ENCODE data around the gene SLC1A1.
"Not testable (repeated sequence)": the region's sequence is repeated elsewhere in the genome, so short reads cannot be mapped to it uniquely, and the experiment has no call there.

The SLC1A1 gene

GRCh38 chr9:4579001-4579400, 88.7 kb downstream of the SLC1A1 start:
- DNase-seq (ENCODE audit: low read depth): no peak

- DNase-seq (ENCODE audit: low read depth): no peak
Measured at GRCh38 chr9:4581035-4581760, 90.9 kb downstream of the SLC1A1 start.

GRCh38 chr9:4581861-4582565, 91.7 kb downstream of the SLC1A1 start:
- no peak for DNase-seq (ENCODE audit: low read depth)

DNA sequence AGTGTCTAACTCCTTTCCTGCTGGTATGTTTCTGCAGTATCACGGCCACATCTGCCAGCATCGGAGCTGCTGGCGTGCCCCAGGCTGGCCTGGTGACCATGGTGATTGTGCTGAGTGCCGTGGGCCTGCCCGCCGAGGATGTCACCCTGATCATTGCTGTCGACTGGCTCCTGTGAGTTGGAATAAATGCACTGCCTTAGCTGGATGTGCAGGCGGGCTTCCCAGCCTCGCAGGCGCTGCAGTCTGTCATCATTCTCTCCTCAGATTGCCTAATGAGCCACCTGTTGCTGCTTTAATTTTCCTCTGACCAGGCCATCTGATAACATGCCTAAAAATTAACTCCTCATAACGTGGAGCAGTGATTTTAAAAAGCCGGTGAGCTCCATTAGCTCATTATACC, 92.7 kb downstream of the SLC1A1 start:
- DNase-seq (ENCODE audit: low read depth): no peak

GRCh38 chr9:4584636-4585035, 94.4 kb downstream of the SLC1A1 start:
- no peak for DNase-seq (ENCODE audit: low read depth)

- DNase-seq (ENCODE audit: low read depth): no peak
Measured at GRCh38 chr9:4585135-4585534, 94.9 kb downstream of the SLC1A1 start.

- no peak for DNase-seq (ENCODE audit: low read depth)
Measured at GRCh38 chr9:4588721-4589120, 98.5 kb downstream of the SLC1A1 start.

DNA sequence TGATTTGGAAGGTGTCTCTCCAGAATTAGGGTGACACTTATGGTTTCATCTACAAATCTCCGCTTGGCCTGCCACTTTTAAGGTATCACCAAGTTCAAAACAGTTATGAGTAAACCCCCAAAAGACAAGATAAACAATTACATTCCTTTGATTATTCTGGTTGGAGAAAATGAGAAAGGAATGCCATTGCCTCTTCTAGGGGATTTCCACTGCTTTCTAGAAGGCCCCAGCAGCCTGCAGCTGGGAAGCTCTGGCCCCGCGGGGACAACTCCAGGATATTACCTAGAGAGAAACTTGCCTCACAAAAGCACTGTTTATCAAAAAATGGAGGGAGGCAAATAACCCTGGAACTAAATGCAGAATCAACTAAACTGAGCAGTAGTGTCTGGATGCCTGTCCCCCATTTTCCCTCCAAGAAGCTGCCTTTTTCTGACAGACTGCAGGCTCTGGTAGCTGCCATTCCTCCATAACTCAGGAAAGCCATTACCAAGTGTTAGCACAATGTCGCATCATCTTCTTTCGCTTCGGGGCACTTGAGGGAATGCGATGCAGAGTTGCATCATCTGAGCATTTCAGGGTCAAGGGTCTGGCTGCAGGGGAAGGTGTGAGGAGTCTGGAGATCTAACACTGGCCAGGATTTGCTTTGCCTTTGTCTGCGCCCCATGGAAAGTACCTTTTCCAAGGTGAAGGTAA, 100.3 kb downstream of the SLC1A1 start:
- DNase-seq (ENCODE audit: low read depth): no peak

DNA sequence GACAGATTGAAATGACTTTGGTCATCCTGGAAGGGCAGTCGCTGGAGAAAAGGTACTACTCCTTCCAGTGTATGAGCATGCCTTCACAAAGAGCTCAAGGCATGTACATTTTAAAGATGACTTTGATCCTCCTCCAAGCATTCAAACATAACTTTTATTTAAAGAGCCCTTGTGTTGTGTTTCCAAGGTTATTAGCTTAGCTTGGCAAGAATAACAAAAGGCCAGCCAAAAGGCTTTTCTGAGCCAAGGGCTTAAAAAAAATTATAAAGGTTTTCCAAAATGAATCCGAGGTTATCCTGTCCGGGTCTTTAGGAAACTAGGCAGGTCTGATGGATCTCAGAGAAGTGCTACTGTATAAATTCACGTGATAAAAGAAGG, 100.8 kb downstream of the SLC1A1 start:
- no peak for DNase-seq (ENCODE audit: low read depth)

GRCh38 chr9:4592295-4592694, 102.0 kb downstream of the SLC1A1 start:
- DNase-seq (ENCODE audit: low read depth): no peak

DNA sequence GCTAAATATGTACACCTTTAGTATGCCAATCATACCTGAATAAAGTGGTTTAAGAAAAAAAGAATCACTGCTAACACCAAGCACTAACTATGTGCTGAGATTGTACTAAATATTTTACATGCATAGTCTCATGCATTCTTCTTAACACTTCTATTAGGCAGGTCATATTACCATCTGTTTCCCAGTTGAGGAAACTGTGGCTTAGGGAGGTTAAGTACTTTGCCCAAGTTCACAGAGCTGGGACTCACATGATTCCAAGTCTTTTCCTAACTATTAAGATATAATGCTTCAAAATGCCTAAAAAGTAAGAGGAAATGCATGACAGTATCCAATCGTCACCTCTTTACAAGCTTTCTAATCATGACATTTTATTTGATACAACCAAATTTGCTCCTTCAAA, 102.6 kb downstream of the SLC1A1 start:
- DNase-seq (ENCODE audit: low read depth): no peak

GRCh38 chr9:4594545-4594944, 104.3 kb downstream of the SLC1A1 start:
- no peak for DNase-seq (ENCODE audit: low read depth)

GRCh38 chr9:4594994-4595393, 104.7 kb downstream of the SLC1A1 start:
- no peak for DNase-seq (ENCODE audit: low read depth)

DNA sequence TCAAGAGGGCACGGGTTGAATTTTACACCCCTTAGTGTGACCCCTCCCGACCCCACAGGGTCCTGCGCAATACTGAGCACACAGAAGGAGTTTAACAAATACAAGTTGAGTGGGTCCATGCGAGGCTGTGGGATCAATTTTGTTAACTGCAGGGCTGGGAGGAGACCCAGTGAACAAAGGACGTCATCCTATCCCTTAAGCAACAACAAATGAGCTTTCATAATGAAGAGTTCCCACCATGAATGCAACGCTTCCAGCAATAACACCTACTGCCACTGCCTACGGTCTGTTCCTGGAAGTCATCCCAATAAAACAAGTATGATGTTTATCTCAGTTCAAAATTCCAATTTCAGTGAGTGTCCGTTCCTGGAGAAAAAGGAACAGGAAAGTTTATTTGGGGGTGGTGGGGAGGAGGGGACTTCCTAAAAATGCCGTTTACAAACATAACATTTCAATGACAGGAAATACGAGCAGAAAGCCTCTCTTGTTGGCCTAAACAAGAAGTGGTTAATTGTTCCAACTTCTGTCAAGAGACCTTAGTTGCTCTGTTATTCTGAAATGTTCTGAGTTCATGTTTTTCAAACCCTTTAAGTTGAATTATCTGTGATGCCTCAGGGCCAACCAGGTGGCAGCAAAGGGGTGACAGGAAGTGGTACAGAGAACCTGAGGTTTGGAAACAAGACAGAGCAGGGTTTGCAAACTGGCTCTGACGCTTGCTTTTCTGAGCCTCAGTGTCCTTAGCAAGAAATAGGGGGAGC, 106.1 kb downstream of the SLC1A1 start:
- DNase-seq (ENCODE audit: low read depth): no peak

DNA sequence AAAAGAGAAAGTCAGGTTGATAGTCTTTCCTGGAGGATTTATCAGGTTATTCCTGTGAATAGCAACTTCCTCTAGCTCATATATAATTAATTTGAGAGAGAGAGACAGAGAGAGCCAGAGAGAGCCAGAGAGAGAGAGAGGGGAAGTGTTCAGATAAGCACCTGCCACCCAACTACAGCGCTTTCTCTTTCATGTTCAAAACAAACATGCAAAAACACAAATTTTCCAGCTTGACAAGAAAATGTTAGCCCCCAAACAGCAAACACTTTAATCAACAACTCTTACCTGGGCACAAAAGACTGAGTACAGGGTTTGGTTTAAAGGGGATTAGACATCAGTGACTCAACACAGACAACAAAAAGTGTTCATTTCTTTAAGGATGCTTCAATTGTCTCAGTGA, 110.1 kb downstream of the SLC1A1 start:
- DNase-seq (ENCODE audit: low read depth): no peak

GRCh38 chr9:4603830-4604229, 113.6 kb downstream of the SLC1A1 start:
- DNase-seq (ENCODE audit: low read depth): peak; percentile 25

GRCh38 chr9:4604678-4605095, 114.4 kb downstream of the SLC1A1 start:
- peak; percentile 33 for DNase-seq (ENCODE audit: low read depth)

DNA sequence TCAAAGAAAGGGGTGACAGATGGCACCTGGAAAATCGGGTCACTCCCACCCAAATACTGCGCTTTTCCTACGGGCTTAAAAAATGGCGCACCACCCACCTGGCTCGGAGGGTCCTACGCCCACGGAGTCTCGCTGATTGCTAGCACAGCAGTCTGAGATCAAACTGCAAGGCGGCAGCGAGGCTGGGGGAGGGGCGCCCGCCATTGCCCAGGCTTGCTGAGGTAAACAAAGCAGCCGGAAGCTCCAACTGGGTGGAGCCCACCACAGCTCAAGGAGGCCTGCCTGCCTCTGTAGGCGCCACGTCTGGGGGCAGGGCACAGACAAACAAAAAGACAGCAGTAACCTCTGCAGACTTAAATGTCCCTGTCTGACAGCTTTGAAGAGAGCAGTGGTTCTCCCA, 115.8 kb downstream of the SLC1A1 start:
- not testable (repeated sequence) for DNase-seq (ENCODE audit: low read depth)

- DNase-seq (ENCODE audit: low read depth): no peak
Measured at GRCh38 chr9:4614627-4615026, 124.4 kb downstream of the SLC1A1 start.

DNA sequence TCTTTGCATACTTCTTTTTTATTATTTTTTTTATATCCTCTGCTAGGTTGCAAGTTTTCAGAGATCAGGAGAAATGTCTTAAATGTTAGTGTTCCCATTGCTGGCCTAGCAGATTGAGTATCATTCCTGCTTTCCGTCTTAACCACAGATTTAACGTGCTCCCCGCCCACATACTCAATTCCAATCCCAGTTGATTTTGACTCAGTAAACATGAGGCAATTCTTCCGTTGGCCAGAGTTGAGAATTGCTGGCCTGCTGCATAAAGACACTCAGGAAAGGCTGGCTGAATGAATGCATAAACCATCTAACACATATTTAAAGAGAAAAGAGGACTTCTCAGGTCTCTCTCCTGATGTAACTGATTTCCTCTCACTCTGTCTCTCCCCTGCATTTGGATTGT, 125.0 kb downstream of the SLC1A1 start:
- no peak for DNase-seq (ENCODE audit: low read depth)

- no peak for DNase-seq (ENCODE audit: low read depth)
Measured at GRCh38 chr9:4615778-4616177, 125.5 kb downstream of the SLC1A1 start.

- DNase-seq (ENCODE audit: low read depth): no peak
Measured at GRCh38 chr9:4617752-4618151, 127.5 kb downstream of the SLC1A1 start.

All from CMK (cell line).